K562 (cell line): Measurements from ENCODE around the gene LLGL1. TPM values are rescaled to one million over a fixed set of nuclear protein-coding genes. Genes with fewer than 3 reads are reported as not detected.

Experiments used
- KLF16 ChIP-seq: IDR thresholded peaks from 2 replicates; pipeline ENCODE4 v1.6.1; 2016; ENCODE audit warnings: antibody characterized with exemption
- PHF21A ChIP-seq: fragments of 450-650 bp; IDR thresholded peaks from 2 replicates; pipeline ENCODE4 v1.6.1; 2017; ENCODE audit warnings: low read depth, borderline replicate concordance
- SRSF1 ChIP-seq: fragments of 200-400 bp; formaldehyde crosslinking; IDR thresholded peaks from 2 replicates; pipeline ENCODE4 v1.6.1; 2017; ENCODE audit warnings: mild to moderate bottlenecking, low read depth, low read length, moderate library complexity
- TFAM ChIP-seq: fragments of 250-450 bp; sonication (Bioruptor Pico); conservative IDR thresholded peaks from 2 replicates; pipeline ENCODE4 v1.5.0; 2021; ENCODE audit warnings: mild to moderate bottlenecking, moderate library complexity
- YY1 ChIP-seq, 3 experiments: IDR thresholded peaks; 2 replicates each; pipeline ENCODE4 v1.6.1; 2011; ENCODE audit warnings: low read length in 2 of 3, mild to moderate bottlenecking in 2 of 3, moderate library complexity in 2 of 3, borderline replicate concordance in 1 of 3, control low read depth in 1 of 3, low read depth in 1 of 3; ENCODE audit not compliant: insufficient read depth in 3 of 3, insufficient replicate concordance in 2 of 3, control insufficient read depth in 1 of 3, insufficient read length in 1 of 3; ENCODE audit errors: extremely low read depth in 1 of 3
- ZFPM2 ChIP-seq: fragments of 250-450 bp; sonication (Bioruptor Pico); IDR thresholded peaks from 2 replicates; pipeline ENCODE4 v1.5.1; 2022; ENCODE audit warnings: mild to moderate bottlenecking
- polyA plus RNA-seq, 8 experiments: library from polyadenylated mRNA; depleted of rRNA in 4 of 8; stranded (reverse) in 5 of 8; unstranded in 3 of 8; fragments of >200 nt; fragmentation: Nextera tagmentation in 2 of 8; fragmentation: Illumina TruSeq in 1 of 8; extraction: Ambion mirVana in 2 of 8; extraction: Trizol in 1 of 8; gene quantifications; 2 replicates each; pipeline versions ENCODE4 v1.2.1 to v1.2.3, GENCODE V29; 2011 to 2014; ENCODE audit warnings: inconsistent platforms in 1 of 8, missing spikeins in 1 of 8
- total RNA-seq, 7 experiments: library from RNA; depleted of rRNA in 6 of 7; stranded (reverse); fragments of >200 nt in 6 of 7; fragmentation: Illumina TruSeq in 2 of 7; extraction: Trizol in 2 of 7; gene quantifications; 2 replicates each; pipeline versions ENCODE4 v1.2.1 to v1.2.3, GENCODE V29; 2011 to 2021; ENCODE audit warnings: low replicate concordance in 1 of 7
- TF ChIP-seq, protein P1 (sequence below): IDR thresholded peaks from 2 replicates; pipeline ENCODE4 v1.6.1; 2012; ENCODE audit warnings: low read depth, low read length, improper control_type of control experiment, borderline replicate concordance
- TF ChIP-seq, protein P2 (sequence below): fragments of 250-450 bp; sonication (Bioruptor Pico); IDR thresholded peaks from 2 replicates; pipeline ENCODE4 v1.4.0; 2020; ENCODE audit warnings: borderline replicate concordance
- TF ChIP-seq, protein P3 (sequence below), 2 experiments: fragments of 450-650 bp; conservative IDR thresholded peaks; 2 replicates each; pipeline ENCODE4 v1.6.1; 2017; ENCODE audit warnings: mild to moderate bottlenecking in 2 of 2, moderate library complexity in 2 of 2
- TF ChIP-seq, protein P4 (sequence below): sonication (generic); formaldehyde crosslinking; IDR thresholded peaks from 2 replicates; pipeline ENCODE4 v1.8.1; 2023; ENCODE audit warnings: mild to moderate bottlenecking, missing genetic modification reagents

LLGL1 gene
- total and polyA plus RNA-seq, 9 of the 15 experiments (the other 6 are each of a cell fraction or from before 2014, with no cell fraction given) = 0.11 to 12.9 (median 5.3) TPM; not detected in 1

GRCh38 chr17:18256776-18257175 is 31.3 kb downstream of the LLGL1 start (continued):
- TF ChIP-seq, protein P1, sequence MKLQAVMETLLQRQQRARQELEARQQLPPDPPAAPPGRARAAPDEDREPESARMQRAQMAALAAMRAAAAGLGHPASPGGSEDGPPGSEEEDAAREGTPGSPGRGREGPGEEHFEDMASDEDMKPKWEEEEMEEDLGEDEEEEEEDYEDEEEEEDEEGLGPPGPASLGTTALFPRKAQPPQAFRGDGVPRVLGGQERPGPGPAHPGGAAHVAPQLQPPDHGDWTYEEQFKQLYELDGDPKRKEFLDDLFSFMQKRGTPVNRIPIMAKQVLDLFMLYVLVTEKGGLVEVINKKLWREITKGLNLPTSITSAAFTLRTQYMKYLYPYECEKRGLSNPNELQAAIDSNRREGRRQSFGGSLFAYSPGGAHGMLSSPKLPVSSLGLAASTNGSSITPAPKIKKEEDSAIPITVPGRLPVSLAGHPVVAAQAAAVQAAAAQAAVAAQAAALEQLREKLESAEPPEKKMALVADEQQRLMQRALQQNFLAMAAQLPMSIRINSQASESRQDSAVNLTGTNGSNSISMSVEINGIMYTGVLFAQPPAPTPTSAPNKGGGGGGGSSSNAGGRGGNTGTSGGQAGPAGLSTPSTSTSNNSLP = no peak
- TF ChIP-seq TFAM (no peak), KLF16 (no peak), SRSF1 (no peak), PHF21A (no peak), YY1 (IDR thresholded peaks at IDR 0.05; ENCODE audit: borderline replicate concordance in 1 of 3, control insufficient read depth in 1 of 3, extremely low read depth in 1 of 3, insufficient read depth in 3 of 3, insufficient read length in 1 of 3, insufficient replicate concordance in 2 of 3, low read depth in 1 of 3, low read length in 2 of 3) (no peak), ZFPM2 (CRISPR knock-in tag) (no peak)
- TF ChIP-seq, protein P2, sequence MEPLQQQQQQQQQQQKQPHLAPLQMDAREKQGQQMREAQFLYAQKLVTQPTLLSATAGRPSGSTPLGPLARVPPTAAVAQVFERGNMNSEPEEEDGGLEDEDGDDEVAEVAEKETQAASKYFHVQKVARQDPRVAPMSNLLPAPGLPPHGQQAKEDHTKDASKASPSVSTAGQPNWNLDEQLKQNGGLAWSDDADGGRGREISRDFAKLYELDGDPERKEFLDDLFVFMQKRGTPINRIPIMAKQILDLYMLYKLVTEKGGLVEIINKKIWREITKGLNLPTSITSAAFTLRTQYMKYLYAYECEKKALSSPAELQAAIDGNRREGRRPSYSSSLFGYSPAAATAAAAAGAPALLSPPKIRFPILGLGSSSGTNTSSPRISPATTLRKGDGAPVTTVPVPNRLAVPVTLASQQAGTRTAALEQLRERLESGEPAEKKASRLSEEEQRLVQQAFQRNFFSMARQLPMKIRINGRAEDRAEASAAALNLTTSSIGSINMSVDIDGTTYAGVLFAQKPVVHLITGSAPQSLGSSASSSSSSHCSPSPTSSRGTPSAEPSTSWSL (CRISPR knock-in tag) = no peak
- TF ChIP-seq, protein P3, sequence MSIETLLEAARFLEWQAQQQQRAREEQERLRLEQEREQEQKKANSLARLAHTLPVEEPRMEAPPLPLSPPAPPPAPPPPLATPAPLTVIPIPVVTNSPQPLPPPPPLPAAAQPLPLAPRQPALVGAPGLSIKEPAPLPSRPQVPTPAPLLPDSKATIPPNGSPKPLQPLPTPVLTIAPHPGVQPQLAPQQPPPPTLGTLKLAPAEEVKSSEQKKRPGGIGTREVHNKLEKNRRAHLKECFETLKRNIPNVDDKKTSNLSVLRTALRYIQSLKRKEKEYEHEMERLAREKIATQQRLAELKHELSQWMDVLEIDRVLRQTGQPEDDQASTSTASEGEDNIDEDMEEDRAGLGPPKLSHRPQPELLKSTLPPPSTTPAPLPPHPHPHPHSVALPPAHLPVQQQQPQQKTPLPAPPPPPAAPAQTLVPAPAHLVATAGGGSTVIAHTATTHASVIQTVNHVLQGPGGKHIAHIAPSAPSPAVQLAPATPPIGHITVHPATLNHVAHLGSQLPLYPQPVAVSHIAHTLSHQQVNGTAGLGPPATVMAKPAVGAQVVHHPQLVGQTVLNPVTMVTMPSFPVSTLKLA (conservative IDR thresholded peaks at IDR 0.05) = no peak
- TF ChIP-seq, protein P4, sequence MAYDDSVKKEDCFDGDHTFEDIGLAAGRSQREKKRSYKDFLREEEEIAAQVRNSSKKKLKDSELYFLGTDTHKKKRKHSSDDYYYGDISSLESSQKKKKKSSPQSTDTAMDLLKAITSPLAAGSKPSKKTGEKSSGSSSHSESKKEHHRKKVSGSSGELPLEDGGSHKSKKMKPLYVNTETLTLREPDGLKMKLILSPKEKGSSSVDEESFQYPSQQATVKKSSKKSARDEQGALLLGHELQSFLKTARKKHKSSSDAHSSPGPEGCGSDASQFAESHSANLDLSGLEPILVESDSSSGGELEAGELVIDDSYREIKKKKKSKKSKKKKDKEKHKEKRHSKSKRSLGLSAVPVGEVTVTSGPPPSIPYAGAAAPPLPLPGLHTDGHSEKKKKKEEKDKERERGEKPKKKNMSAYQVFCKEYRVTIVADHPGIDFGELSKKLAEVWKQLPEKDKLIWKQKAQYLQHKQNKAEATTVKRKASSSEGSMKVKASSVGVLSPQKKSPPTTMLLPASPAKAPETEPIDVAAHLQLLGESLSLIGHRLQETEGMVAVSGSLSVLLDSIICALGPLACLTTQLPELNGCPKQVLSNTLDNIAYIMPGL = no peak
- TF ChIP-seq, all 486 proteins: peak for 0
